ENCODE data around the gene VSX1.

DNA sequence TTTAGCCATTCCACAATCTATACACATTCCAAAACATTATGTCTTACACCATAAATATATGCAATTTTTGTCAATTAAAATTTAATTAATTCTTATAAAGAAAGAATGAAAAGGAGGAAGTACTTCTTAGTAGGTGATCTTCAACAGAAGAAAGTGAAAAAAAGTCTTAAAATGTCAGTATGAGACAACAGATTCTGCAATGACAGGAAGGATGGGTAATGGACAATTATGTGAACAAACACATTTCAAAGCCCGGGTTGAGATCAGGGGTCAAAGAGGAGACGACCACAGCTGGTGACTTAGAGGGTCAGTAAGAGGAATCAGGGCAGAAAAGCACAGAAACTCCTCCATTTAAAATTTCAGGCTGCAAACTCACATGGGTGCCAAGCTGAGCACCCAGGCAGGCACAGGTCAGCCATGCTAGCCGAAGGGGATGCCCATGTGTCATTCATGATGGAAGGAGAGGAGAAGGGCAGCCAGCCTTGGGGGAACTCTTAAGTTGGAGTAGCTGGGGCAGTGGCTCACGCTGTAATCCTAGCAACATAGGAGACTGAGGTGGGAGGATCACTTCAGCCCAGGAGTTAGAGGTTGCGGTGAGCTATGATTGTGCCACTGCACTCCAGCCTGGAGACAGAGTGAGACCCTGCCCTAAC is 11.0 kb downstream of the VSX1 start:
- TF ChIP-seq EZH2 (IDR thresholded peaks at IDR 0.05; ENCODE audit: low read length), result no peak
- TF ChIP-seq CTCF (optimal IDR thresholded peaks at IDR 0.05 in 1 of 3, IDR thresholded peaks at IDR 0.05 in 1 of 3, conservative IDR thresholded peaks at IDR 0.05 in 1 of 3; ENCODE audit: extremely low read depth in 1 of 3, insufficient read depth in 2 of 3, low read length in 3 of 3), result no peak
